Smooth muscle cell (in vitro differentiated cells): ENCODE data around the gene PCGF5. TPM values are rescaled to one million over a fixed set of nuclear protein-coding genes. Genes with fewer than 3 reads are reported as not detected.

Experiments
- DNase-seq: peaks from one replicate; lab custom pipeline; 2025; ENCODE audit not compliant: unreplicated experiment; lab: John Stamatoyannopoulos, UW
- H2AFZ ChIP-seq: fragments of 200-600 bp; sonication (generic); 2 replicates; pipeline ENCODE4 v1.6.0; 2016; ENCODE audit warnings: antibody characterized with exemption, low read depth, mild to moderate bottlenecking
- H3F3A ChIP-seq: fragments of 200-600 bp; sonication (generic); 2 replicates; pipeline ENCODE4 v1.6.0; 2017; ENCODE audit warnings: antibody characterized with exemption, low read depth
- H3K27ac ChIP-seq: fragments of 200-600 bp; sonication (generic); 2 replicates; pipeline ENCODE4 v1.5.1; 2016; ENCODE audit warnings: low read depth, mild to moderate bottlenecking
- H3K27me3 ChIP-seq: fragments of 200-600 bp; sonication (generic); 2 replicates; pipeline ENCODE4 v1.6.1; 2016; ENCODE audit warnings: low read depth, mild to moderate bottlenecking
- H3K36me3 ChIP-seq: fragments of 200-600 bp; sonication (generic); 2 replicates; pipeline ENCODE4 v1.5.1; 2016; ENCODE audit warnings: low read depth
- H3K4me1 ChIP-seq: fragments of 200-600 bp; sonication (generic); 2 replicates; pipeline ENCODE4 v1.5.1; 2016; ENCODE audit warnings: low read depth
- H3K4me2 ChIP-seq: fragments of 200-600 bp; sonication (generic); 2 replicates; pipeline ENCODE4 v1.6.0; 2016; ENCODE audit warnings: mild to moderate bottlenecking
- H3K4me3 ChIP-seq: fragments of 200-600 bp; sonication (generic); 2 replicates; pipeline ENCODE4 v1.5.1; 2016; ENCODE audit warnings: mild to moderate bottlenecking
- H3K79me2 ChIP-seq: fragments of 200-600 bp; sonication (generic); 2 replicates; pipeline ENCODE4 v1.6.0; 2016; ENCODE audit warnings: low read depth, mild to moderate bottlenecking
- H3K9ac ChIP-seq: fragments of 200-600 bp; sonication (generic); 2 replicates; pipeline ENCODE4 v1.6.0; 2016; ENCODE audit warnings: low read depth
- H3K9me3 ChIP-seq: fragments of 200-600 bp; sonication (generic); replicated peaks from 2 replicates; pipeline ENCODE4 v1.5.1; 2016; ENCODE audit warnings: low read depth
- H4K20me1 ChIP-seq: fragments of 200-600 bp; sonication (generic); 2 replicates; pipeline ENCODE4 v1.6.0; 2016; ENCODE audit warnings: low read depth
- CTCF ChIP-seq: fragments of 200-600 bp; sonication (generic); IDR thresholded peaks from 2 replicates; pipeline ENCODE4 v1.5.1; 2017; ENCODE audit warnings: borderline replicate concordance, mild to moderate bottlenecking, antibody characterized with exemption; ENCODE audit not compliant: insufficient read depth, poor library complexity, severe bottlenecking
- WGBS: methylation state at CpG from one replicate; pipeline ENCODE4 v1.1.7; 2016; ENCODE audit warnings: low lambda C conversion rate; 5-methylcytosine and 5-hydroxymethylcytosine counted together
- polyA plus RNA-seq: library from polyadenylated mRNA; unstranded; fragments of >200 nt; fragmentation: Nextera tagmentation; extraction: Ambion mirVana; gene quantifications from 2 replicates; pipeline ENCODE4 v1.2.1, GENCODE V29; 2016
- total RNA-seq: library from RNA; depleted of rRNA; stranded (reverse); fragments of >200 nt; gene quantifications from 2 replicates; pipeline ENCODE4 v1.2.3, GENCODE V29; 2014

Gene PCGF5
- total and polyA plus RNA-seq, 2 experiments from 2014 or later = 10.4 to 13.9 TPM

GRCh38 chr10:91242940-91243339 lies 22.5 kb downstream of the PCGF5 start:
- Histone ChIP-seq H3F3A (no peaks in the 10 kb centered on the region), H3K4me3 (no peak overlapping the region), H3K27me3 (no peaks in the 10 kb centered on the region), H3K4me2 (no peak overlapping the region), H4K20me1 (no peaks in the 10 kb centered on the region), H3K27ac (no peak overlapping the region), H3K36me3 (no peaks in the 10 kb centered on the region), H3K9me3 (no peaks in the 10 kb centered on the region), H3K79me2 (no peaks in the 10 kb centered on the region), H3K9ac (no peak overlapping the region), H2AFZ (no peak overlapping the region), H3K4me1 (no peaks in the 10 kb centered on the region)
- no peak for TF ChIP-seq CTCF
- DNase-seq = no peak
- 87% methylated on average over 2 of the region's 2 CpGs for WGBS

- Histone ChIP-seq H3K9ac (no peak overlapping the region), H3F3A (no peaks in the 10 kb centered on the region), H3K27me3 (no peaks in the 10 kb centered on the region), H3K9me3 (no peaks in the 10 kb centered on the region), H3K4me3 (no peak overlapping the region), H3K79me2 (no peaks in the 10 kb centered on the region), H3K27ac (no peak overlapping the region), H4K20me1 (no peaks in the 10 kb centered on the region), H3K4me2 (no peak overlapping the region), H3K4me1 (no peaks in the 10 kb centered on the region), H2AFZ (no peak overlapping the region), H3K36me3 (no peaks in the 10 kb centered on the region)
- DNase-seq = no peak
- WGBS = 55% methylated on average over 1 of the region's 1 CpG
- no peak for TF ChIP-seq CTCF
Observed at GRCh38 chr10:91247360-91248111, 27.1 kb downstream of the PCGF5 start.

DNA sequence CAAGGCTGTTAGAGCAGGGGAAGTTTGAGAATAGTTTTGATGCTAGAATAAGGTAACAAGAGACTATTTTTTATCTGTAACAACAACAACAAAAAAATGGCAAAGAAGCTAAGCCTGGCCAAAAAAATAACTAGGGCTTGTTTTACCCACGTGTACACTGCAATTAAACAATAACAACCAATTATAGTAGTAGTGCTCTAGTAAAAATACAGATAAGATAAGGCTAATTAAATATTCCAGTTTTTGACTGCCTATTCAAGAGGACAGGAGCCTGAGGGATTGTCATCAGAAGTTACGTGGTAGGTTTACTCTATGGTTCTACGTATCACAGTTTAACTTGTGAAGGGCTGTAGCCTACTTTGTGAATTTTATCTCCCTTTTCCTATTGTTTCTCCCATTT lies 29.2 kb downstream of the PCGF5 start:
- Histone ChIP-seq H3K9ac (no peak overlapping the region), H4K20me1 (no peaks in the 10 kb centered on the region), H3F3A (no peaks in the 10 kb centered on the region), H3K4me3 (no peak overlapping the region), H2AFZ (no peak overlapping the region), H3K9me3 (no peaks in the 10 kb centered on the region), H3K4me1 (no peaks in the 10 kb centered on the region), H3K4me2 (no peak overlapping the region), H3K27me3 (no peaks in the 10 kb centered on the region), H3K27ac (no peak overlapping the region), H3K36me3 (peaks cover 2% of the 10 kb centered on the region), H3K79me2 (no peaks in the 10 kb centered on the region)
- no peak for DNase-seq
- TF ChIP-seq CTCF = no peak
- 69% methylated on average over 3 of the region's 3 CpGs for WGBS

DNA sequence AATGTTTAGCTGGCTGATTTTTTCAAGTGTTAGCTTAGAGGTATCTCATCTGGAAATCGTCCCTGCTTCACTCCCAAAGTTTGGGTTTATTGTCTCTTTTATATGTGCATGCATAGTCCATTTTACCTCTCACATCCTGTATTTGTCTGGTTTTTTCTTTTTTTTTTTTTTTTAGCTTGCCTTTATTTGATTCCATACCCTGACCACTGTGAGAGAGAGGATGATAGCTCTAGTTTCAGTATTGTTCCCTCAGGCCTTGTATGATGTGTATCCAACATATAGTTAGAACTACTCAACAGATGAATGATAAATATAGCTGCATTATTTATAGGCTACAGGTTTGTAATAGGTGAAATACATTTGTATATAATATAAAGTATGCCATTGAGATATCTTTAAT lies 29.9 kb downstream of the PCGF5 start:
- Histone ChIP-seq H4K20me1 (no peaks in the 10 kb centered on the region), H3K4me2 (no peak overlapping the region), H3K9me3 (peaks cover 2% of the 10 kb centered on the region), H3F3A (no peaks in the 10 kb centered on the region), H3K4me3 (no peak overlapping the region), H3K27me3 (no peaks in the 10 kb centered on the region), H2AFZ (no peak overlapping the region), H3K9ac (no peak overlapping the region), H3K36me3 (peaks cover 6% of the 10 kb centered on the region), H3K4me1 (no peaks in the 10 kb centered on the region), H3K79me2 (no peaks in the 10 kb centered on the region), H3K27ac (no peak overlapping the region)
- no peak for DNase-seq
- WGBS = 86% methylated on average over 1 of the region's 1 CpG
- no peak for TF ChIP-seq CTCF
